GM18517 (cell line): ENCODE data around the gene DUS1L.

Source experiments
- ATAC-seq: cut with Tn5 transposase; IDR thresholded peaks from one replicate; pipeline ENCODE4 v1.9.1; 2021; ENCODE audit warnings: mild to moderate bottlenecking, moderate library complexity; ENCODE audit not compliant: unreplicated experiment

The DUS1L gene

GRCh38 chr17:82058230-82058854 is 7.3 kb downstream of the DUS1L start:
- no peak for ATAC-seq

DNA sequence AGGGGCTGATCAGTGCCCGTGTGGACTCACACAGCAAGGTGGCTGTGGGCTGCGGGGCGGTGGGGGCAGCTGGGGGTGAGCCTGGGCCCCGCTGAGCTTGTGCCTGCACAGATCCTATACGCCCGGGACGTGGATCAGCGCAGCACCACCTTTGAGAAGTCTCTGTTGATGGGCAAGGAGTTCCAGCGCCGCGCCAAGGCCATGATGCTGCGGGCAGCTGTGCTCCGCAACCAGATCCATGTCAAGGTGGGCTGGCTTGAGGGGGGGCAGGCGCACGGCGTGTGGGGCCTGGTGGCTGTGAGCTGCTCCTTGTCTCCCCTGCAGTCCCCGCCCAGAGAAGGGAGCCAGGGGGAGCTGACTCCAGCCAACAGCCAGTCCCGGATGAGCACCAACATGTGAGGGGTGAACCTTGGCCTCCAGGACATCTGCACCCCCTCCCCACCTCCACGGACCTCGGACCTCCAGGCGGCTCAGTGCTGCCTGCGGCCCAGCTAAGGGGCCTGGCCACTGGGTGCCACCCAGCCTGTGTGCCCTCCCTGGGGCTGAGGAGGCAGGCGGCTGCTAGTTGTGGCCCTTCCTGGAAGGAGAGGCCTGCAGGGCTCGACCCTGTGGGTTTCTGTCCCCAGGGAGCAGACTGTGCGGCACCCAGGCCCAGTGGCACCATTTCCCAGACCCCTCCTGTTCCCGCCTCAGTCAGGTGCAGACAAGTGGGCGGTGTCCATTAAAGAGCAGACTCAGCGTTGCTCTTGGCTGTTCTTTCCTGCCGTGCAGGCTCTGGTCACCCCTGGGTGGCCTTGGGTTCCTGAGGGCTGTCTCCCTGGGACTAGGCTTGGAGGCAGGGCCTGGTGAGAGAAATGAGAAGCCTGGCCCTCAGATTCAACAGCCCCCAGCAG is 8.6 kb downstream of the DUS1L start:
- ATAC-seq, result no peak

GRCh38 chr17:82055965-82056728 is 9.5 kb downstream of the DUS1L start:
- ATAC-seq, result no peak

- no peak for ATAC-seq
Observed at GRCh38 chr17:82055023-82055964, 10.3 kb downstream of the DUS1L start.

DNA sequence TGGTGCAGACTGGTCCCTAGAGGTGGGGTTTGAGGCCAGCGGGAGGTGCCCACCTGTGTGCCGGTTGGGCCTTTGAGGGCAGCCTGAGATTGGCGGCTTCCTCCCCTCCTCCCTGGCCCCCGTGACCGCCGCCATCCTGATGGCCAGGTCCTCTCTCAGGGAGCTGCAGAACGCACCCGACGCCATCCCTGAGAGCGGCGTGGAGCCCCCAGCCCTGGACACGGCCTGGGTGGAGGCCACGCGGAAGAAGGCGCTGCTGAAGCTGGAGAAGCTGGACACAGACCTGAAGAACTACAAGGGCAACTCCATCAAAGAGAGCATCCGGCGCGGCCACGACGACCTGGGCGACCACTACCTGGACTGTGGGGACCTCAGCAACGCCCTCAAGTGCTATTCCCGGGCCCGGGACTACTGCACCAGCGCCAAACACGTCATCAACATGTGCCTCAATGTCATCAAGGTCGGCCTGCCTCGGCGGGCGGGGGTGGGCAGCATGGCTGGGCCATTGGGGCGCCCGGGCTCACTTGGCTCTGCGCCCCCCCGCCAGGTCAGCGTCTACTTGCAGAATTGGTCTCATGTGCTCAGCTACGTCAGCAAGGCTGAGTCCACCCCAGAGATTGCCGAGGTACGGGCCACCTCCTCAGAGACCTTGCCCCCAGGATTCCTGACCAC is 11.1 kb downstream of the DUS1L start:
- no peak for ATAC-seq

GRCh38 chr17:82053556-82054263 is 11.9 kb downstream of the DUS1L start:
- no peak for ATAC-seq

GRCh38 chr17:82053130-82053529 is 12.5 kb downstream of the DUS1L start:
- no peak for ATAC-seq

- no peak for ATAC-seq
Observed at GRCh38 chr17:82052638-82053059, 13.0 kb downstream of the DUS1L start.

DNA sequence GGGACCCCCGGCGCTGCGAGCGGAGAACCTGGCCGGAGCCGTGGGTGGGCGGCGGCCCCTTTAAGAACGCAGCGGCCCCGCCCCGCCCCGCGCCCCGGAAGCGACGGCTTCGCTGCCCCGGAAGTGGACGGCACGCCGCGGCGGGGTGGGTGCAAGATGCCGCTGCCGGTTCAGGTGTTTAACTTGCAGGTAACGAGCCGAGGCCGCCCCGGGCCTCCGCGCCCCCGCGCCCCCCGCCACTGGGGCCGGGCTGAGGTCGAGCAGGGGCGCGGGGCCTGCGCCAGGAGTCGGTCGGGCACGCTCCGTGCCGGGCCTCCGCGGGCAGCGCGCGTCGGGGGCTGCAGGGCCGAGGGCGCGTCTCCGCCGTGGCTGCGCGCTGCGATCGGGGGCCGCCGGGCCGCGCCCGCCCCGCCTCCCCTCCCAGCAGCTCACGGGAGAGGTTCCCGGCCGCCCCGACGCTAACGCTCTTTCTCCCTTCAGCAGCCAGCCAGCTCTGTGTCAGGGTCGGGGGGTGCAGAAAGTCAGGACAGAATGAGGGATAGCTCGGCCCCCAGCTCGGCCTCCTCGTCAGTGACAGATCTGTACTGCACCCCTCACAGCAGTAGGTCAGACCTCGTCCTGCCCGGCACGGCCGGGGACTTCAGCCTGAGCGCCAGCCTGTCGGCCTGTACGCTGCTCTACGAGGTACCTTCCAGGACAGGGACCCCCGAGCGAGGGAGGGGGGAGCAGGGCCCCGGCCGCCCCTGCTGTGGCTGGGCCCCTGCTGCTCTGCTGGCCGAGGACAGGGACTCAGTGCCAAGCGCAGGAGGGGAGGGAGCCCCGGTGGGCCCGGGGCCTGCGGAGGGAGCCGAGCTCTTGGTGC is 13.6 kb downstream of the DUS1L start, which contains the start of the genes GPS1 and RFNG:
GPS1 (plus strand) TSS at position 123 of the 862 bp plus-strand sequence; CDS start at position 157, 34 bp downstream.
RFNG (minus strand) TSS at position 36 of the 862 bp plus-strand sequence. CDS start 45 bp downstream, outside the sequence.
- no peak for ATAC-seq

DNA sequence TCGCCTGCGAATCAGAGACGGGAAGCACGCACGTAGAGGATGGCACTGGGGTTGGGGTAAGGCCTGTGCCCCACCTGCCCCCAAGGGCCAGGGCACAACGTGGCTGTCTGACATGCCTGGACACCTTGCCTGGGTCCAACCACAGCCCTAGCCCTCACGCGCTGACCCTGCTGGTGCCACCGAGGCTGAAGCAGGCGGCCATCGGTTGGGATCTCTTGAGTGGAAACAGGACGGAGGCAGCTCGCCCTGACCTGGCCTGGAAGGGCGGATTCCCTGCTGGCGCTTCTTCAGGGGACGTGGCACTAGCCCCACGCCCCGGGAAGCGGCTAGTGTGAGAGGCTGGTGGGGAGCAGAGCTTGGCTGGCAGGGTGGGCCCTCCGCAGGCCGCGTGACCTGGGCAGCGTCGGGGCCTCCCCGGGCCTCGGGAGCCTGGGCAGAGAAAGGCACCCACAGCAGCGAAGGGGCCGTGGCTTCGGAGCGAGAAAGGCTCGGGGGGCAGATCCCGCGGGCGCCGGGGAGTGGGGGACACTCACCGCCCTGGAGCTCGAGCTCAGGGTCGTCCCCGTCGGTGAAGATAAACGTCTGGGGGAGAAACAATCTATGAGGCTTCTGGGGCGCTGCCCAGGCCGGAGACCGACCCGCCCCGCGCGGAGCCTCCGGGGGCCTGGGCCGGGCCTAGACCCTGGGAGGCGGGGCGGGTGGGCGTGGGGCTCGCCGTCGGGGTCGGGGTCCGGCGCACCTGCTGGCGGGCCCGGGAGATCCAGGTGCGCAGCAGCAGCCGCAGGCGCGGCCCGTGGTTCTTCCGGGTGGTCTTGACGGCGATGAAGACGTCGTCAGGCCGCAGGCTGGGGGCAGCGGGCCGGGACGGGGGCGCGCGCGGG is 14.6 kb downstream of the DUS1L start:
- ATAC-seq, result no peak

DNA sequence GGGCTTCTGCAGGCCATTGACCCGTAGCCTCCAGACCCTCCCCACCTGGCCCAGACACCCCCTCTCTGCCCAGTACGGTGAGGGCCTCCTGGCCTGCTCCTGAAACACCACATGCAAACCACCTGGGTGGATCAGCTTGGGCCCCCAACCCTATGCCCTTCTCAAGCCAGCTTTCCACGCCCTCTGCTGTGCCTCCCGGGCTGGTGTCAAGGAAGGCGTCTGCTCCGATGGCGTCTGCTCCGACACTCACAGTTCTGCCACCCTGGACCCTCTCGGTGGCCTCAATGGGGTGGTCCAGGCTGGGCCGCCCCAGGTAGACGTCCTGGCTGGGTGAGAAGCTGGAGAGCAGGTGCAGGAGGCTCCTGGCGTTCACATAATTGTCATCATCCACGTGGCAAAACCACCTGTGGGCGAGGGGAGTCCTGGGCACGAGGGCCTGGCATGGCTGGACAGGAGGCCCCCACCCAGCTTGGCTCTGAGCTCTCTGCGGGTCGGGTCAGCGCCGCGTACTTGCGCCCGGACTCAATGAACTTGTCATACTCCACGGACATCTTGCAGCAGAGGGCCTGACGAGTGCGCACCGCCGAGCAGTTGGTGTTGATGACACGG is 15.3 kb downstream of the DUS1L start:
- ATAC-seq, result no peak

GRCh38 chr17:82049521-82049971 is 16.1 kb downstream of the DUS1L start:
- no peak for ATAC-seq

DNA sequence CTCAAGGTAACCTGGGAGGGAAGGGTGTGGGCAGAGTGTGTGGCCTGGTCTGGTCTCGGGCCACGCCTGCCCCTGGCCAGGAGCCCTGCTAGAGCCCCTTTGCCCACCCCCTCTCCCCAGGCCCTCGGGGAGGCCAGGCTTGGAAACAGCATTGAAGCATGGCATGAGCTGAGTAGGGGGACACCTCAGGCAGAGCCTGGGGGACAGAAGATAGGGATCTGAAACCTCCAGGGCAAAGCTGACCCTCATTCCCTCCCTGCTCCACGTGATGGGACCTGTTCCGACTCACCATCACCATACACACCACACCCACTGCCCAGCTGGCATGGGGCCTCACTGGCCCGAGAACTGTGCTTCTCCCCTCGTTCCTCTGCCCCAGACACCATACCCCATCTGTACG is 16.5 kb downstream of the DUS1L start:
- ATAC-seq, result no peak

- no peak for ATAC-seq
Observed at GRCh38 chr17:82048571-82048971, 17.0 kb downstream of the DUS1L start.

GRCh38 chr17:82047914-82048570 is 17.6 kb downstream of the DUS1L start:
- ATAC-seq, result no peak

DNA sequence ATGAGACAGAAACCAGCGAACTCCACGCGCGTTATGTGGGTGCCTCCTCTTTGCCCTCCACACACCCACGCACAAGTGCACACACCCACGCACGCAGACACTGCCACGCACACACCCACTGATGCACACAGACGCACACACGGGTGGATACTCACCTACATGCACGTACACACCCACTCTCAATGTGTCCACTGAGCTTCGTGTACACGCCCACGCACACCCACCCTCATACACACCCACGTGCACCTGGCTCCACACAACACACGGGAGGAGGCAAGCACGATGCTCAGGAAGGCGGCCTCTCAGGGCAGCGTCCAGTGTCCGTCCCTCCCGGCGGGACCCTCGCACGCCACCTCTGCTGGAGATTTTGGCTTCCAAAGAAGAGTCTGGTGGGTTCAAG is 18.2 kb downstream of the DUS1L start:
- ATAC-seq, result no peak
